Umbilical cord (tissue), 2 donors: Measurements from ENCODE around the gene SOSTDC1. TPM values are rescaled to one million over a fixed set of nuclear protein-coding genes. Genes with fewer than 3 reads are reported as not detected.
A peak's percentile ranks its signal among the peaks of the same experiment; 100 is the strongest.
"Not testable (repeated sequence)": the region's sequence is repeated elsewhere in the genome, so short reads cannot be mapped to it uniquely, and the experiment has no call there.

Source experiments
- DNase-seq: peaks from one replicate; pipeline ENCODE4 v3.0.0-alpha.2; 2015; ENCODE audit warnings: low spot score
- total RNA-seq: library from RNA; depleted of rRNA; stranded (reverse); fragments of >200 nt; gene quantifications from one replicate; pipeline ENCODE4 v1.2.3, GENCODE V29; 2014; ENCODE audit warnings: low replicate concordance; ENCODE audit not compliant: insufficient read depth

SOSTDC1 gene
- total RNA-seq: 1.9 TPM

- peak; percentile 87 for DNase-seq
These were observed at the start of gene SOSTDC1 for GRCh38 chr7:16465469-16466361. Gene SOSTDC1 (minus strand): TSS chr7:16465738. CDS start chr7:16465668, 70 bp downstream.

- no peak for DNase-seq
These were observed 49.2 kb upstream of the SOSTDC1 start for GRCh38 chr7:16514729-16515128.

- no peak for DNase-seq
These were observed 48.7 kb upstream of the SOSTDC1 start for GRCh38 chr7:16514271-16514670.

- DNase-seq: no peak
These were observed 46.6 kb upstream of the SOSTDC1 start for GRCh38 chr7:16512097-16512496.

- DNase-seq: no peak
These were observed 45.8 kb upstream of the SOSTDC1 start for GRCh38 chr7:16511314-16511713.

- no peak for DNase-seq
These were observed 44.3 kb upstream of the SOSTDC1 start for GRCh38 chr7:16509829-16510228.

GRCh38 chr7:16506422-16506821 is 40.9 kb upstream of the SOSTDC1 start:
- not testable (repeated sequence) for DNase-seq

GRCh38 chr7:16504019-16504418 is 38.5 kb upstream of the SOSTDC1 start:
- no peak for DNase-seq

GRCh38 chr7:16502303-16502702 is 36.8 kb upstream of the SOSTDC1 start:
- DNase-seq: no peak

GRCh38 chr7:16498122-16498521 is 32.6 kb upstream of the SOSTDC1 start:
- no peak for DNase-seq

GRCh38 chr7:16494955-16495719 is 29.6 kb upstream of the SOSTDC1 start:
- DNase-seq: no peak

- peak; percentile 7 for DNase-seq
These were observed 29.0 kb upstream of the SOSTDC1 start for GRCh38 chr7:16494551-16494950.

- DNase-seq: no peak
These were observed 27.7 kb upstream of the SOSTDC1 start for GRCh38 chr7:16493266-16493665.

- DNase-seq: no peak
These were observed 27.1 kb upstream of the SOSTDC1 start for GRCh38 chr7:16492513-16493062.

GRCh38 chr7:16491148-16491547 is 25.6 kb upstream of the SOSTDC1 start:
- DNase-seq: no peak

GRCh38 chr7:16484453-16485158 is 19.1 kb upstream of the SOSTDC1 start:
- no peak for DNase-seq

GRCh38 chr7:16479591-16479990 is 14.1 kb upstream of the SOSTDC1 start:
- DNase-seq: peak; percentile 49

- no peak for DNase-seq
These were observed 13.6 kb upstream of the SOSTDC1 start for GRCh38 chr7:16479161-16479560.

- no peak for DNase-seq
These were observed 6.4 kb upstream of the SOSTDC1 start for GRCh38 chr7:16471933-16472332.

- DNase-seq: peak; percentile 28
These were observed 1.4 kb downstream of the SOSTDC1 start for GRCh38 chr7:16463949-16464715.

- DNase-seq: peak; percentile 63
These were observed 2.0 kb downstream of the SOSTDC1 start for GRCh38 chr7:16463520-16463919.
